Gastrocnemius medialis (tissue), 4 donors: Measurements from ENCODE around the gene CD28.

Source experiments
- CTCF ChIP-seq, 5 experiments: fragments of 450-650 bp in 3 of 5; fragments of 200-600 bp in 2 of 5; sonication (generic) in 2 of 5; IDR thresholded peaks in 4 of 5; conservative IDR thresholded peaks in 1 of 5; 1 replicate in 4 of 5; 2 replicates in 1 of 5; pipeline ENCODE4 v1.5.1; 2016 to 2019; ENCODE audit warnings: antibody characterized with exemption in 5 of 5, mild to moderate bottlenecking in 3 of 5, moderate library complexity in 3 of 5
- POLR2A ChIP-seq, 2 donors: fragments of 450-650 bp; IDR thresholded peaks; one replicate each; pipeline ENCODE4 v1.6.1; 2017; ENCODE audit warnings: antibody characterized with exemption in 2 of 2, mild to moderate bottlenecking in 2 of 2, moderate library complexity in 2 of 2

- TF ChIP-seq CTCF (IDR thresholded peaks at IDR 0.05 in 4 of 5, conservative IDR thresholded peaks at IDR 0.05 in 1 of 5), result no peak
- no peak for TF ChIP-seq POLR2A (IDR thresholded peaks at IDR 0.05)
These were observed 74.7 kb downstream of the CD28 start for GRCh38 chr2:203781151-203781550.
